CD4-positive, alpha-beta T cell (primary cell): ENCODE measurements around the gene RAI1. TPM values are rescaled to one million over a fixed set of nuclear protein-coding genes. Genes with fewer than 3 reads are reported as not detected.

ENCODE experiments used
- ATAC-seq: fragments of 200-7000 bp; cut with Tn5 transposase; one replicate; pipeline ENCODE4 v1.10.0; 2022; ENCODE audit warnings: mild to moderate bottlenecking; ENCODE audit not compliant: poor library complexity
- CTCF ChIA-PET: fragments of 350-600 bp; sonication (Branson Sonifier 250); formaldehyde crosslinking; loops from one replicate; lab custom pipeline; 2021; ENCODE audit warnings: antibody characterized with exemption, inconsistent platforms; lab: Charles Lee
- POLR2A ChIA-PET: fragments of 350-600 bp; sonication (Branson Sonifier 250); formaldehyde crosslinking; loops from one replicate; lab custom pipeline; 2021; ENCODE audit warnings: antibody characterized with exemption, inconsistent platforms; lab: Charles Lee
- DNase-seq, 14 experiments: peaks; one replicate each; pipeline ENCODE4 v3.0.0-alpha.2; 2013 to 2020; ENCODE audit warnings: mixed read lengths in 2 of 14
- H3K27ac ChIP-seq, 2 donors: one replicate each; pipeline versions ENCODE4 v1.5.1 to v1.7.0; 2013; ENCODE audit warnings: low read length in 2 of 2, low read depth in 1 of 2, mild to moderate bottlenecking in 1 of 2
- H3K27me3 ChIP-seq, 2 experiments: 1 replicate in 1 of 2; 2 replicates in 1 of 2; pipeline versions ENCODE4 v1.6.1 to v1.7.0; 2013; ENCODE audit warnings: low read length in 2 of 2, control low read depth in 1 of 2, mild to moderate bottlenecking in 1 of 2, moderate library complexity in 1 of 2; ENCODE audit not compliant: insufficient read depth in 2 of 2, control insufficient read depth in 1 of 2
- H3K36me3 ChIP-seq: one replicate; pipeline ENCODE4 v1.6.1; 2013; ENCODE audit warnings: low read length, control low read depth; ENCODE audit not compliant: insufficient read depth
- H3K4me1 ChIP-seq: one replicate; pipeline ENCODE4 v1.6.1; 2013; ENCODE audit warnings: low read length, control low read depth; ENCODE audit not compliant: insufficient read depth
- H3K4me3 ChIP-seq: one replicate; pipeline ENCODE4 v1.5.1; 2013; ENCODE audit warnings: mild to moderate bottlenecking, low read length, moderate library complexity
- H3K9me3 ChIP-seq, 2 experiments: 1 replicate in 1 of 2; 2 replicates in 1 of 2; pipeline versions ENCODE4 v1.6.1 to v1.7.0; 2013; ENCODE audit warnings: low read length in 2 of 2, mild to moderate bottlenecking in 2 of 2, control low read depth in 1 of 2, moderate library complexity in 1 of 2; ENCODE audit not compliant: control insufficient read depth in 1 of 2, insufficient read depth in 1 of 2
- H3K27ac Mint-ChIP-seq: one replicate; pipeline ENCODE4 v1.8.0; 2020; ENCODE audit warnings: mixed read lengths
- H3K27me3 Mint-ChIP-seq: one replicate; pipeline ENCODE4 v1.8.0; 2021; ENCODE audit warnings: mixed read lengths
- H3K36me3 Mint-ChIP-seq: one replicate; pipeline ENCODE4 v1.8.0; 2021; ENCODE audit warnings: low read depth, mixed read lengths
- H3K4me1 Mint-ChIP-seq: one replicate; pipeline ENCODE4 v1.8.0; 2021; ENCODE audit warnings: low read depth, mixed read lengths
- H3K4me3 Mint-ChIP-seq: one replicate; pipeline ENCODE4 v1.8.0; 2020; ENCODE audit warnings: mild to moderate bottlenecking, mixed read lengths
- H3K9me3 Mint-ChIP-seq: one replicate; pipeline ENCODE4 v1.8.0; 2020; ENCODE audit warnings: mixed read lengths
- CTCF ChIP-seq: fragments of 200-600 bp; IDR thresholded peaks from one replicate; pipeline ENCODE4 v1.8.0; 2022; ENCODE audit warnings: antibody characterized with exemption, mild to moderate bottlenecking
- intact Hi-C, 2 experiments: fragments of 100-400 bp; cut with DNase I in 1 of 2; cut with micrococcal nuclease in 1 of 2; formaldehyde crosslinking; loops; one replicate each; pipeline versions ENCODE4 v1.15.1 to v1.9.0; 2023 to 2025; cut with DNase I, micrococcal nuclease
- total RNA-seq, 174 experiments: library from RNA in 2 of 174; stranded (reverse) in 2 of 174; gene quantifications; one replicate each; pipeline ENCODE4 v1.2.3 and lab custom pipeline; 2021 to 2026

RAI1 gene
- total RNA-seq, 2 experiments from 2014 or later, result 19.3 to 25.2 TPM

DNA sequence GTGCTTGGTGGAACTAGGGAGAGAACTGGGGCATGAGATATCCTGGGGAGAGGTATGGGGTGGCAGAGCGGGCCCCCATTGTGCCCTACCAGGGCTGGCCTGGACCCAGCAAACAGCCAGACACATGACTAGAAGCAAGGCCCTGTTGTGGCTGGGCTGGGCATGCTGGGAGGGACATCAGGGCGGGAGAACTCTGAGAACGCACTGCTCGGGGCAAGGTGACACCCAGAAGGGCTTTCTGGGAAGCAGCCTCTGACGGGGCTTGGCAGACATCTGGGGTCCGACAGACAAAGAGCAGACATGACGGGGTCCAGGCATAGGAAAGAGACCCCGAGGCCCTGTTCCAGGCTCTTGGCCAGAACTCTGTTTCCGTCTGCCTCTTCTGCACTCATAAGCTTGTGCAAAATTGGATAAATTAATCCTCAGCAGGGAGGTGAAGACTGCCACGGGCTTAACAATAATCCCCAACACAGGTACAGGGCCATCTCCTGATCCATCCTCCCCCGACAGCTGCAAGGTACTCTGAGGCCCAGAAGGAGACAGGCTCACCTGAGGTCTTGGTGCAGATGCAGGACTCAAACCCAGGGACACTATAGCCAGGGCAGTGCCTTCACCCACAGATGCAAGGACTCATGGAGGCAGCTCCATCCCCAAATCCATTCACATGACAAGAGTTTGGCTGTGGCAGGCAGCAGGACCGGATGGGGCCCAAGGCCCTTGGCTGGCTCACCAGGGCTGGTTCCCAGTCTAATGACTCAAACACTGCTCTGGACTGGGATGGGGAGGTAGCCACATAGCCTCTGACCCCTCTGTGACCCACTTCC, 150.2 kb downstream of the RAI1 start:
- Mint-ChIP-seq H3K27me3 (no peaks in the 10 kb centered on the region), H3K4me3 (no peak overlapping the region), H3K4me1 (peaks cover 71% of the 10 kb centered on the region), H3K9me3 (no peaks in the 10 kb centered on the region), H3K36me3 (peaks cover 24% of the 10 kb centered on the region), H3K27ac (no peak overlapping the region)
- POLR2A ChIA-PET, result no interaction called here
- intact Hi-C loops, result no loop called here
- no peak overlapping the region for H3K4me3 ChIP-seq
- CTCF ChIA-PET, result no interaction called here
- no peaks in the 10 kb centered on the region for H3K9me3 ChIP-seq
- TF ChIP-seq CTCF, result no peak
- H3K4me1 ChIP-seq, result peaks cover 77% of the 10 kb centered on the region
- H3K27ac ChIP-seq, result no peak overlapping the region
- no peak for DNase-seq
- H3K27me3 ChIP-seq, result no peaks in the 10 kb centered on the region
- ATAC-seq, result no peak
- H3K36me3 ChIP-seq, result peaks cover 19% of the 10 kb centered on the region

GRCh38 chr17:17832032-17832363, 150.7 kb downstream of the RAI1 start:
- H3K9me3 ChIP-seq, result no peaks in the 10 kb centered on the region
- DNase-seq, result no peak
- CTCF ChIA-PET, result no interaction called here
- no peak overlapping the region for H3K4me3 ChIP-seq
- peaks cover 74% of the 10 kb centered on the region for H3K4me1 ChIP-seq
- Mint-ChIP-seq H3K9me3 (no peaks in the 10 kb centered on the region), H3K4me1 (peaks cover 67% of the 10 kb centered on the region), H3K27ac (peak overlapping the region; percentile 67), H3K36me3 (peaks cover 24% of the 10 kb centered on the region), H3K27me3 (no peaks in the 10 kb centered on the region), H3K4me3 (no peak overlapping the region)
- no peak overlapping the region for H3K27ac ChIP-seq
- POLR2A ChIA-PET, result no interaction called here
- H3K27me3 ChIP-seq, result no peaks in the 10 kb centered on the region
- no peak for ATAC-seq
- peaks cover 19% of the 10 kb centered on the region for H3K36me3 ChIP-seq
- intact Hi-C loops, result no loop called here
- TF ChIP-seq CTCF, result no peak

DNA sequence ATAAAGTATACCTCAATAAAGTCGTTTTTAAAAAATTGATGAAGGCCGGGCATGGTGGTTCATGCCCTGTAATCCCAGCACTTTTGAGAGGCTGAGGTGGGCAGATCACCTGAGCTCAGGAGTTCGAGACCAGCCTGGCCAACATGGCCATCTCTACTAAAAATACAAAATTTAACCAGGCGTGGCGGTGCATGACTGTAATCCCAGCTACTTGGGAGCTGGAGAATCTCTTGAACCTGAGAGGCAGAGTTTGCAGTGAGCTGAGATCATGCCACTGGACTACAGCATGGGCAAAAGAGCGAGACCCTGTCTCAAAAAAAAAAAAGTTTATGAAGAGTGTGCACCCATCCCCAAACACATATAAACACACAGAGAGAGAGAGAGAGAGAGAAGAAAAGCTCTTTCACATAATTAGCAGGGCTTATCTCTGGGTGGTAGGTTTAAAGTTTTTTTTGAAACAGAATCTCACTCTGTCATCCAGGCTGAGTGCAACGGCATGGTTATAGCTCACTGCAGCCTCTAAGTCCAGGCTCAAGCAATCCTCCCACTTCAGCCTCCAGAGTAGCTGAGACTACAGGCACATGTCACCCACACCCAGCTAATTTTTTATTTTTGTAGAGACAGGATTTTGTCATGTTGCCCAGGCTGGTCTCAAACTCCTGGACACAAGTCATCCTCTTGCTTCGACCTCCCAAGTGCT, 152.6 kb downstream of the RAI1 start:
- ChIA-PET CTCF (interaction anchor here (0.6 to 2.3 kb wide), 4 partner anchors 16 to 194 kb away, joined by 3 to 8 read pairs (median 4); no protein-coding TSS in a partner anchor), POLR2A (interaction anchor here (0.7 to 4.4 kb wide), 3 partner anchors 15 to 135 kb away, joined by 3 to 71 read pairs (median 3); no protein-coding TSS in a partner anchor)
- no peak overlapping the region for H3K4me3 ChIP-seq
- intact Hi-C loops, result loop anchor here in 1 of 2 experiments (1.0 kb wide), 1 partner anchor 10 kb away; no protein-coding TSS in a partner anchor
- peaks cover 17% of the 10 kb centered on the region for H3K36me3 ChIP-seq
- peak overlapping the region in 1 of 2 donors; percentile 30 for H3K27ac ChIP-seq
- H3K27ac Mint-ChIP-seq, result peak overlapping the region; percentile 98
- H3K4me3 Mint-ChIP-seq, result peak overlapping the region; percentile 94
- no peak for TF ChIP-seq CTCF
- H3K27me3 Mint-ChIP-seq, result no peaks in the 10 kb centered on the region
- peaks cover 24% of the 10 kb centered on the region for H3K36me3 Mint-ChIP-seq
- H3K9me3 ChIP-seq, result no peaks in the 10 kb centered on the region
- H3K27me3 ChIP-seq, result no peaks in the 10 kb centered on the region
- H3K4me1 Mint-ChIP-seq, result peaks cover 72% of the 10 kb centered on the region
- H3K9me3 Mint-ChIP-seq, result no peaks in the 10 kb centered on the region
- peaks cover 74% of the 10 kb centered on the region for H3K4me1 ChIP-seq
- DNase-seq, result no peak
- ATAC-seq, result no peak
